Left renal cortex interstitium (tissue), 4 donors: ENCODE data around the gene DDX24. TPM values are rescaled to one million over a fixed set of nuclear protein-coding genes. Genes with fewer than 3 reads are reported as not detected.

Source experiments
- DNase-seq, 4 donors: peaks; one replicate each; pipeline ENCODE4 v3.0.0-alpha.2; 2013; ENCODE audit warnings: low read depth in 4 of 4, low spot score in 2 of 4, missing footprints in 1 of 4
- polyA plus RNA-seq, 4 donors: library from polyadenylated mRNA; unstranded; fragments of 120-200 nt; gene quantifications; one replicate each; pipeline ENCODE4 v1.2.1, GENCODE V29; 2013; ENCODE audit not compliant: insufficient read length in 4 of 4

Gene DDX24
- polyA plus RNA-seq, 4 donors = 155 to 187 (median 166) TPM

DNA sequence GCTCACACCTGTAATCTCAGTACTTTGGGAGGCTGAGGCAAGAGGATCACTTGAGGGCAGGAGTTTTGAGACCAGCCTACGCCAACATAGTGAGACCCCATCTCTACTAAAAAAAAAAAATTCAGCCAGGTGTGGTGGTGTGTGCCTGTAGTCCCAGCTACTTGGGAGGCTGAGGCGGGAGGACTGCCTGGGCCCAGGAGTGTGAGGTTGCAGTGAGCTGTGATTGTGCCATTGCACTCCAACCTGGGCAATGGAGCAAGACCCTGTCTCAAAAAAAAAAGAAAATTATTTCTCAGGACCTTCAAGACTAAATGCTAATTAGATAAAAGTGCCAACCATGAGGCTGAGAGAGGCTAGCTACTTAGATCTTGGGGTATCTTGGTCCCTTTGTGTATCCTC, 31.4 kb downstream of the DDX24 start:
- DNase-seq = no peak

- DNase-seq = no peak
Observed at GRCh38 chr14:94048691-94049624, 32.0 kb downstream of the DDX24 start.

GRCh38 chr14:94047581-94047980, 33.4 kb downstream of the DDX24 start:
- no peak for DNase-seq

- no peak for DNase-seq
Observed at GRCh38 chr14:94046696-94047250, 34.2 kb downstream of the DDX24 start.

DNA sequence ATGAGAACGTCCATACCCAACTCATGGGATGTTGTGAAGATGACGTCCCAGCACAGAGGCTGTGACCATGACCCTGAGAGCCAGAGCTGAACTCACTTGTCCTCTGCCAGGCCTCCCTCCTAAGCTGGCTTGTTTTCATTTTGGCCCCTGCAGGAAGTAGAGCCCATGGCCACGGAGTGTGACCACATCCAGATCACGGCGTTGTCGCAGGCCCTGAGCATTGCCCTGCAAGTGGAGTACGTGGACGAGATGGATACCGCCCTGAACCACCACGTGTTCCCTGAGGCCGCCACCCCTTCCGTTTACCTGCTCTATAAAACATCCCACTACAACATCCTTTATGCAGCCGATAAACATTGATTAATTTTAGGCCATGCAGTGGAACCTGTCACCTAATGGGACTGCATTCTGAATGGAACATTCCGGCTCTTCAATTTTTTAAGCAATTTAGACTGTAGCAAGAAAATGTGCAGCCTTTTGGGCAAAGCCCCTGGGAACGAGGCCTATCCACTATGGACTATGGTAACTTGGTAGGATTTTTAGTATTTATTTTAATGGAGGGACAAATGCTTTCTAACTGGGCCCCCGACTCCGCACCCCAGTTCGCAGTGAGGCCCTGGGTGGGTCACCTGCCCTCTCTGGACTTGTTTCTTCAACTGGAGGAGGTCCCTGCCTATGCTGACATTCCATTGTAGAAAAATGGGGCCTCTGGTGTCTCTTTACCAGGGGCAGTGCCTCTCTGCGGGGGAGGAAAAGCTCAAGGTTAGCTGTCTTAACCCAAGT, 35.2 kb downstream of the DDX24 start:
- DNase-seq = no peak

DNA sequence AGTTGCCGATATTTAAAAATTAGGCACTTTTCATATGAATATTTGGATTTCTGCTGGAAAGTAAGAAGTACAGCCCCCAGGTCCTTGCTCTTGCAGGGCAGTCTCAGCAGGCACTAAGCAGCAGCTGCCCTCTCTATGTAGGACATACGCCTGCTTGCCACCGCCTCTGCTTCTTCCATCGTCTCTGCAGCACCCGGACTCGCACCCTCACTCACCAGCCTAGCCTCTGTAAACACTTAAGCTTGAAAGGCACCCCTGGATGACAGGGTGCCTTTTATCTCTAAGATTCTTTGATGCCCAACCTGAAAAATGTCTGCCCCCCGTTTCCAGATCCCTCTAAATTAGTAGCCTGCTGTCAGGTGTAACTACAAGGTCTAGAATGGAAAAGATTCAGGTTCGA, 35.9 kb downstream of the DDX24 start:
- no peak for DNase-seq

GRCh38 chr14:94044476-94045091, 36.4 kb downstream of the DDX24 start:
- DNase-seq = no peak

GRCh38 chr14:94043756-94044475, 37.1 kb downstream of the DDX24 start:
- DNase-seq = no peak

- no peak for DNase-seq
Observed at GRCh38 chr14:94043111-94043755, 37.8 kb downstream of the DDX24 start.

DNA sequence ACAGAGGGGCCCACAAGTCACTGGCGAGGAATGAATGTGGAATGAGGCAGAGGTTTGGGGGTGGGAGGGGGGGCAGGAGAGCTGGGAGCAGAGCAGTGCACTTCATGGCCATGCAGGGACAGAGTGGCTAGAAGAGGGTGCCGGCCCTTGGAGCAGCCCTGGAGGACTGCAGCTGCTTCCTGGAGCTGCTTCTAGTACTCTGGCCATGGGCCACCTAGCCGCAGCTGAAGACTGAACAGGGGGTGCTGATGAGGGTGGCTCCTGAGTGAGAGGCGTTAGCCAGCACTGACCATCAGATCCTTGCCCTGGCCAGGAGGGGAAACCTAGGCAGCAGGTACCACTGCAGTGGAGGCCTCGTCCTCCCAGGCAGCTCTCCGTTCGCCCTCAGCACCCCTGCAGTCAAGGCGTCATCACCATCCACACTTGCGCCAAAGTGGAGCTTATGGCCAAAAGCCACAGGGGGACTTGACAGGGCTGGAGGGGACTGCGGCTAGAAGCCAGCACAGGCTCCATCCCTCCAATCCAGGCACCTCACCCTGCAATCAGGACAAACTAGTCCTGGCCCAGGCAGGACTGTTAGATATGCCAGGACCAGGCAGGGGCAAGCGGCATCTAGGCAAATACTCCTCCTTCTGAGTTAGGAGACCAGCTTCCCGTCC, 38.4 kb downstream of the DDX24 start:
- no peak for DNase-seq

- no peak for DNase-seq
Observed at GRCh38 chr14:94041551-94042346, 39.3 kb downstream of the DDX24 start.

DNA sequence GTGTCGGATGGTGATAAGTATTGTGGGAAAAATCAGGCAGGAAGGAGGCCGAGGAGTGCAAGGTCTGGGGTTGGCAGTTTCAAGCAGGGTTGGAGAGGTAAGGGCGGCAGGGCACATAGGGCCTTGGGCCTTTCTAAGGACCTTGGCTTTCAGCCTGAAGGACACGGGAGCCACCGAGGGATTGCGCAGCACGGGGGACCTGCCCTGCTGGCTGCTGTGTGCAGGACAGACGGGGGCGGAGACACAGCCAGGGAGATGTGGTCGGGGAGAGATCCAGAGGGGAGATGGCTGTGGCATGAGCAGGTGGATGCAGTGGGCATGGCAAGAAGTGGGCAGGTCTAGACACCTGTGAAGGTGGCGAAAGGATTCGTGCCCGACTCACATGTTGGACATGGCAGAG, 40.2 kb downstream of the DDX24 start:
- DNase-seq = no peak

GRCh38 chr14:94040247-94040646, 40.8 kb downstream of the DDX24 start:
- DNase-seq = no peak

DNA sequence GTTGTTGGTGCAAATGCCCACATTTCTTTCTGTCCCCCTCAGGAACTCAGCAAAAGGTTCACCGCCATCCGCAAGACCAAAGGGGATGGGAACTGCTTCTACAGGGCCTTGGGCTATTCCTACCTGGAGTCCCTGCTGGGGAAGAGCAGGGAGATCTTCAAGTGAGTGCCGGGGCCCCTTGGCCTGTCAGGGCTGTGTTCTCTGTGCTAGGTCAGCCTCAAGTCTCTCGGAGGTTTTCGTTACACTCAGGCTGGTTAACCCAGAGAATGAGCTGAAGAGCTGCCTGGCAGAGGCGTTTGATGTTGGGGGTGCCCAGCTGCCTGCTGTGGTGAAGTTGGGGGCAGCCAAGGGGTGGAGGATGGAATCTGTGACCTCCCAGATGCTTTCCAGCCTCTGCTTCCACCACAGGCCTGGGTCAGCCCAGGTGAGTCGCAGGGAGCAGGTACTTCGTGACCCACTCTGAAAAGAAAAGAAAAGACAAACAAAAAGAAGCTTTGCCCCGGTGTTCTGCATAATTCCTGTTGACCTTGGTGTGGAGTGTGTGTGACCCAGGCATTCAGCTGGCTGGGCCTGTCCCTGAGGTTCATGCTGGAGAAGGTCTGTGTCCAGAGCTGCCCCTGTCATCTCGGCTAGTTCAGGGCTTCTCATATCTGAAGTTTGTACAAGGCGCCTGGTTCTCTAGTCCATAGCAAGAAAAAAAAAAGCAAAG, 41.9 kb downstream of the DDX24 start:
- DNase-seq = no peak

DNA sequence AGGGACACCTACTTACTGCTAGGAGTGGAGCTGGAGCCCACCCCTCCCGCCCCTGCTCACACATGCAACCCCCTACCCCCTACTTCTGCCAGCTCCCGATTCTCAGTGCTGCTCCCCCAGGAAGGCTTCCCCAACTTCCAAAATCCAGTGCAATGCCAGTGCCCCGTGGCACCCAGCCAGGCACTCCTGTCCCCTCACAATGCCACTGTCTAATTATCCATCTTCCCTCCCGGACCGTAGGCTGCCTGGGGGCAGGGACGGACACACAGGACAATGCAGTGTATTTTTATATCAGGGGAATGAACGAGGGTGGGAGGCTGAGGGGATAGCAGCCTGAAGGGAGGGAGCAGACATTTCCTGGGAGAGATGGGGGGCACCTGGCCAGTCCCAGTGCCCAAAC, 42.5 kb downstream of the DDX24 start:
- DNase-seq = no peak

DNA sequence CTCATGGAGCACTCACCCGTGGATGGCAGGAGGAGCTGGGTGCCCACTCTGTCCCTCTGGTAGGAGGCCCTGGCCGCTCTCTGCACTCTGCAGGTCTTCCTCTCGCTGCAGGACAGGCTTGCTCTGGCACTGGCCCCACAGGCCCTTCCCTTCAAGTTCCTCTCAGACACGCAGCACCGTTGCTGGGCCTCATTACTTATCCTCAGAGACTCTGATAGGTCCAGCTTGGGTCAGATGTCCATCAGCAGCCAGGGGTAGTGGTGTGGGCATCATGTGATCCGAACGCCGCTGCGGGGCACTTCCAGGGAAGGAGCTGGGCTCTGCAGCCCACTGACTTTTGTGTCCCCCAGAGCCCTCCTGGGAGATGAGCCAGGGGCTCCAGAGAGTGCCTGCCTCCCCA, 43.0 kb downstream of the DDX24 start:
- DNase-seq = no peak

DNA sequence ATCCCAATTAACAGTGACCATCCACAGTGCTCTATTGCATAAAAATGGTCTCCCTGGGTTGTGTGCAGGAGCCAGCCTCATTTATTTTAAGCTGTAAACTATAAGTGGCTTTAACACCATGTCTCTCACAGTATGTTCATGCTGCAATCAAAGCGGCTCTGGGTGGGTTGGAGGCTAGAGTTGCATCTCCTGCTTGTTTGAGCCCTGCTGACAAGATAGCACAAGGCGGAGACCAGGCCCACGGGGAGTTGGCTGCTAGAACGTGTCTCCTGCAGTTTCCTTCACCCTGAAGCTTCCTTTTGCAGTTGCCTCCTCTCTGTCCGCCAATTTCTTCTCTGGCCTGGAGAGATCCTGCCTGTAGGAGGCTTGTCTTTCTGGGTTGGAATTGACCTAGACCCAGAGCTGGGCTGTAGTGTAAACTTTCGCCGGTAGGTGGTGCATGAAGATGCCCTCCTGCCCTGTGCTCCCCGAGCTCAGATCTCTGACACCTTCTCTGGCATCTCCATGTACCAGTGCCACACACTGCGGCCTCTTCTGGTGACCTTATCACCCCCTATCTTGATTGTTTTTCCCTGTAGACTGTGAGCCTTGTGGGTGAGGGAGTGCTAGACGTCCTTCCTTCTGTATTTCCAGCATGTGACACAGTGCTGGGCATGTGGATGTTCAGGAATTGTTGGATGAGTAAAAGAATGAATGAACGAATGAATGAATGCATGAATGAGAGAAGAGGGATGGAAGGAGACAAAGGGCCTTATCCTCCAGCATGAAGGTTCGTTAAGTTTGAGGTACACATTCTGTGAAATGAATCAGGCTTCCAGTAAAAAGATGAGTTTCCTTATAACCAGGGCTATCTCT, 44.5 kb downstream of the DDX24 start:
- no peak for DNase-seq
